ENCODE results near the gene N4BP2L2.

- TF ChIP-seq CTCF (IDR thresholded peaks at IDR 0.05; ENCODE audit: borderline replicate concordance, extremely low read depth, low read length, poor library complexity, severe bottlenecking) (no peak), EZH2 (IDR thresholded peaks at IDR 0.05; ENCODE audit: borderline replicate concordance, low read depth, low read length, severe bottlenecking) (no peak)
Measured at GRCh38 chr13:32474999-32475792, 63.4 kb downstream of the N4BP2L2 start.
